Stimulated activated CD8-positive, alpha-beta memory T cell treated with anti-CD3 and anti-CD28 coated beads, Interleukin-15, amount 100 ng/mL, for 24 hours (primary cell): Measurements from ENCODE around the gene COL11A2.

ENCODE experiments used
- DNase-seq: peaks from one replicate; pipeline ENCODE4 v3.0.0-alpha.2; 2020; ENCODE audit warnings: low read depth

COL11A2 gene

DNA sequence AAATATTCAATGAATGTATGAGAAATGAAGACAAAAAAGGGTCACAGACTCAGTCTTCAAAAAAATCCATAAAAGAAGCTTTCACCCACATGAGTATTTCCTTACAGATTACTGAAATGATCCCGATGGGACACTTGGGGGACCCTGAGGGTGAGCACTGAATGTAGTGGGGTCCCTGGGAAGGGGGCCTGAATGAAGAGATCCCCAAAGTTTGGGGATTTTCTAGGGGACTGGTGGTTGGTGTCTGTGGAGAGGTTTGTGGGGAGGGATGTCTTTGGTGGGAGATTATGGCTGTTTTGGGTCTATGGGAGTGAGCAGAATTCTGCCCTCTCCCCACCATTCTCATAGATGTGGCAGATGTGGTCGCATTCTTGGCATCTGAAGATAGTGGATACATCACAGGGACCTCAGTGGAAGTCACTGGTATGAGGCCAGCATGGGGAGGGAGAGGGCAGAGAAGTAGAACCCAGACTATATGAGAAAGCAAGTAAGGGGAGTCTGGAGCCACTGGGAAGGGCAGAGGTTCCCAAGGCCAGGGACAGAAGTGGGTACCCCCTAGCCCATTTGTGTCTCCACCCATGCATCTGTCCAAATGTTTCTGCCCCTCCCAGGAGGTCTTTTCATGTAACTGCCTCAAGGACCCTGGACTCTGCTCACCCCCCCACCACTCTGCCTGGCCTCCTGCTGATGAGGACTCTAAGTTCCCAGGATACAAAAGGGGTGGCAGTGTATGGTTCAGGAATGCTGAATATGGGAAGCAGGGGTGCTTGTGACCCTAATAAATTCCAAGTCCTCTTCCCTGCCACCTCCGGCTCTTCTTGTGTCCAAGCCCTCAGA lies 14.0 kb upstream of the COL11A2 start:
- no peak for DNase-seq

GRCh38 chr6:33205191-33206026 lies 13.1 kb upstream of the COL11A2 start:
- no peak for DNase-seq

DNA sequence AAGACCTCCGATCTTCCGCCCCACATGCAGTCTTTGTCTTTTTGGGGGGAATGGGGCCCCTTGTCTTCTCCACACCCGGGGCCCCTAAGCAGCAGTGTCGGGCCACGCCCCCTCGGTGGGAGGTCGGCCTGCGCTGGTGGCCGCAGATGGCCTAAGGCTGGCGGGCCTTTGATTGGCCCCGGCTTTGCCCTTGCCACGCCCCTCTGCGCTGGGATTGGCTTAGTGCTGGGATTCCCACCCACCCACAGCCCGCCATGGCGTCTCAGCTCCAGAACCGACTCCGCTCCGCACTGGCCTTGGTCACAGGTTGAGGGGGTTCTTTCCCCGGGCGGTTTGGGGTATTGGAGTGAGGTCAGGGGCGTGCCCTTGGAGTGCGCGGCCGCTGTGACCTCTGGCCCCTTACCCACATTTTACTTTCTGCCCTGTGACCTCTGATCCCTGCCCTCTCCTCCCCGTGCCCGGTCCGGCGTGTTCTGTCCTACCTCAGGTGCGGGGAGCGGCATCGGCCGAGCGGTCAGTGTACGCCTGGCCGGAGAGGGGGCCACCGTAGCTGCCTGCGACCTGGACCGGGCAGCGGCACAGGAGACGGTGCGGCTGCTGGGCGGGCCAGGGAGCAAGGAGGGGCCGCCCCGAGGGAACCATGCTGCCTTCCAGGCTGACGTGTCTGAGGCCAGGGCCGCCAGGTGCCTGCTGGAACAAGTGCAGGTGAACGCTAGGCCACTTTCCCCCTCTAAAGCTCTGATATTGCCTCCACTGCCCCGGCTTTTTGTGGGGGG lies 12.3 kb upstream of the COL11A2 start, which contains the start of gene HSD17B8:
Gene HSD17B8, plus strand, starts transcription at position 241 of the 776 bp plus-strand sequence. Its CDS starts 14 bp downstream, at position 255.
- peak; percentile 78 for DNase-seq

- no peak for DNase-seq
These were observed 11.8 kb upstream of the COL11A2 start for GRCh38 chr6:33204165-33204414.

GRCh38 chr6:33203443-33204164 lies 11.3 kb upstream of the COL11A2 start:
- no peak for DNase-seq

GRCh38 chr6:33202799-33203198 lies 10.5 kb upstream of the COL11A2 start:
- no peak for DNase-seq

DNA sequence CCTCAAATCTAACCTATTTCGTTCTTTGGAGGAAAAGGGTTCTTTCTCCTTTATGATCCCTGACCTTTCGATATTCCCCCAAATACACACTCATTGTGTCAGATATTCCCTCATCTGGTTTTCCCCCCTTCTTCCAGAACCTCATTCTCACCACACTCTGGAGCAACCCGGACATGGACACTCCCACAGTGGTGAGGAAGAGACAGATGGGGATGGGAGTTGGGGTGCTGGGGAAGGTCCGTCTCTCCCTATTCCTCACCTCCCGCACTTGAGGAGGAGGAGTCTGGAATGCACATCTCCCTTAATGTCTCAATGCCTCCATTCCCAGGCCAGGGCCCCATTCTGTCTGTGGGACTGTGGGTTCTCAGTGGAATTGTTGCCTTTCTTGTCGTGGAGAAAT lies 9.7 kb upstream of the COL11A2 start:
- no peak for DNase-seq

GRCh38 chr6:33201147-33201545 lies 8.9 kb upstream of the COL11A2 start:
- DNase-seq = no peak

DNA sequence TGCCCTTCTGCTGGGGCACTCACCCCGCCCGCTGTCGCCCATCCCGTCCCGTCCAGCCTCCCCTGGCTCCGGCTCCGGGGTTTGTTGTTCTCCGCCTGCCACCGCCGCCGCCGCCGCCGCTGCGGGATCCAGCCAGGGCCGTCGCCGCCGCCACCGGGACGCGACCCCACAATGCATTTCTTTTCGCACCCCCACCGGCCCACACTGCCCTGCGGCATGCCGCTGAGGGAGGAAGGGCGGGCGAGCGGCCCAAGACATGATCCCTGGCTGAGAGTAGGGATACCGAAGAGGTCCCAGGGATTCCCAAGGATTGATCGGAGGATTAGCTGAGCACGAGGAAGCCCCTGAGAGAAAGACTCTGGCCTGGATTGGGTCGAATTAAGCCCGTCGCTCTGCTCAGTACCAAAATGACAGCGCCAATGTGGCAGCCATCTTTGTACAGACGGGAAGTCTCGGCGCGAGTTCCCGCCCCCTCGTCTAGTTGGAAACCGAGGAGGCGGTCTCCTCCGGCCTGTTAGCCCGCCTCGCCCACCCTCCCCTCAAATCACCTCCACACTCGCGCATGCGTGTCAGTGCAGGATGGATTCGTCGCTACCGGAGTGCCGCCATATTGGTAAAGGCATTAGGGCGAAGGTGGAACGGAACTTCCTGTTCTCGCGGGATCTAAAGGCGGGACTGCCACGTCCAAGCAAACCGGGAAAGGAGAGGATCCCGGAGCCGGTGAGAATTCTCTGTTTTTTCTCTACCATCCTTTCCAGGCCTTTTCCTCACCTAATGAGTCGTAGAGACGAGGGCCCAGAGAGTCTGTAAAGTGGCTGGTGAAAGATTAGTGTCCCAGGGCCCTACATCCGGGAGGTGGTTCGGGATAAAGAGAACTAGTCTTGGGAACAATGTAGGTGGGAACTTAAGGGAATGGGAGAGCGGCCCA lies 8.2 kb upstream of the COL11A2 start, which contains the start of the genes RXRB and SLC39A7:
Gene RXRB, minus strand, starts transcription at position 447 of the 928 bp plus-strand sequence. Its CDS starts 189 bp downstream, at position 258.
Gene SLC39A7, plus strand, starts transcription at position 649 of the 928 bp plus-strand sequence. CDS start 379 bp downstream, outside the sequence.
- DNase-seq = peak; percentile 91

DNA sequence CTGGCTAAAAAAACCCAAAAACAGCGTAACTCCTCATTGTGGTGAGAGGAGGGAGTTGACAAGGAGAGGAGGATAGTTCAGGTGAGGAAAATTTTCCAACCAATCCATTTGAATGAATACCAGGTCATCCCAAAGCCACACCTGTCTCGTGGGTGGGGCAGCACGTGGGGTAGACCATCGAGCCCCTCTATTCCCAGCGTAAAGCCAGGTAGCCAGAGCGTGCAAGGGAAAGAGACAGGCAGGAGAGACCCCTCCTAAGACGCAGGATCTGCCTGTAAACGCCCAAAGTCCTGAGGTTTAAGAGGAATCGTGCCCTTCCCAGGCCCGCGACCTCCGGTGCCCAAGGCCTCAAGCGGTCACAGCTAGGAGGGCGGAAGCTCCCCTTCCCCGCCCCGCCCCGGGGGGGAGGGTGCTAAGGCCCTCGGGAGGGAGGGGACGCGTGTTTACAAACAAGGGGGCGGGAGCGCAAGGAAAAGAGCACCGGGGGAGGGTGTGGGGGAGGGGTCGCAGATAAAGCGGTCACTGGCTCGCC lies 7.5 kb upstream of the COL11A2 start:
- no peak for DNase-seq

DNA sequence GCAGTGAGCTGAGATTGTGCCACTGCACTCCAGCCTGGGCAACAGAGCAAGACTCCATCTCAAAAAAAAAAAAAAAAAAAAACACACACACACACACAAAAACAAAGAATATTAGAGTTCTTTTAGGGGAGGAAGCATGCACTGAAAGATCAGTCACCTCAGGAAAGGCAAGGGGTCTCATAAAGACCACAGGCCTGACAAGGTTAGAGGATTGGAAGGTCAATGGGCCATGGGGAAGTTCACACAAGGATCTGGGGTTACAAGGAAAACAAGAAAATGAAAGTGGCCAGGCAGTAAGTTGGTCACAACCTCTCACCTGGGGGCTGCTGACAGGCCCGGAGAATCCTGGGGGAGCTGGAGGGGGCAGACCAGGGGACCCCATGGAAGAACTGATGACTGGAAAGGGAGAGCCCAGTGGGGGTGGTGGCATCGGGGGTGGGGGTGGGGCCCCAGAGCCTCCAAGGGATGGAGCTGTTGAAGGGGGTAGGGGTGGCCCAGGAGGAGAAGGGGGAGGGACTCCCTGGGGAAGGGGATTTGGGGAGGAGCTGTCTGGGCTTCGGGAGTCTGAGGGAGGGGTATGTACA lies 6.7 kb upstream of the COL11A2 start:
- no peak for DNase-seq

- DNase-seq = no peak
These were observed 6.0 kb upstream of the COL11A2 start for GRCh38 chr6:33198159-33198852.

GRCh38 chr6:33197431-33198048 lies 5.3 kb upstream of the COL11A2 start:
- no peak for DNase-seq

DNA sequence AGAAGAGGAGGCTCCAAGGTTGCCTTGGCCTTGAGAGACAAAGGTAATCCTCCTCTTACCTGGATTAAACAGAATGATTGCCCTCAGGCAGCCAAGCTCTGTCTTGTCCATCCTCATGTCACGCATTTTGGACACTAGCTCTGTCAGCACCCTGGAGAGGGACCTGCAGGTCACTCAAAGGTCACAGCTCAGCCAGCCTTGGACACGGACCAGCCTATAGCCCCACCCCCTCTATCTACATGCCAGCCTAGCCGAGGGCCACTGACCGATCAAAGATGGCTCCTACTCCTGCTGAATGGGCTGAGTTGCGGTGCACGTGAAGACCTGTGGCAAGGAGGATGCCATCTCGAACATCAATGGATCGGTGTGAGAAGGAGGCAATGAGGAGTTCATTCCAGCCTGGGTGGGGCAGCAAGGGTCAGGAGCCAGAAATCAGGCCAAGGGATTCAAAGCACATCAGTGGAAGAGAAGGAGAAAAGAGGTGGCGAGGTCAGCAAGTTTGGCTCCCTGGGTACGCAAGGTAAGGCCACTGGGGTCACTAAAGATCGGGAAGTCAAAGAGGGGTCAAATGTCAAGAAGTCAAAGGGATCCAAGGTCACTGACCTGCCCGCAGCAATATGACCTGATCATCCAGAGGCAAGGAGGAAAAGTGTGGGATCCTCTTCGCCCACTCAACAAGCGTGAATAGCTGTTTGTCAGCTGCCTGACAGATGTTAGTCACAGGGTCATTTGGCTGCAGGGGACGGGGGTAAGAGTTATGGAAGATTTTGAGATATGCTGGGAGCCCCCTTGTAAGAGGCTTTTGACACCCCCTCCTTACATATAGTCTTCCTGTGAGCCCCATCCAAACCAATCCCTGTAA lies 3.3 kb upstream of the COL11A2 start:
- no peak for DNase-seq

DNA sequence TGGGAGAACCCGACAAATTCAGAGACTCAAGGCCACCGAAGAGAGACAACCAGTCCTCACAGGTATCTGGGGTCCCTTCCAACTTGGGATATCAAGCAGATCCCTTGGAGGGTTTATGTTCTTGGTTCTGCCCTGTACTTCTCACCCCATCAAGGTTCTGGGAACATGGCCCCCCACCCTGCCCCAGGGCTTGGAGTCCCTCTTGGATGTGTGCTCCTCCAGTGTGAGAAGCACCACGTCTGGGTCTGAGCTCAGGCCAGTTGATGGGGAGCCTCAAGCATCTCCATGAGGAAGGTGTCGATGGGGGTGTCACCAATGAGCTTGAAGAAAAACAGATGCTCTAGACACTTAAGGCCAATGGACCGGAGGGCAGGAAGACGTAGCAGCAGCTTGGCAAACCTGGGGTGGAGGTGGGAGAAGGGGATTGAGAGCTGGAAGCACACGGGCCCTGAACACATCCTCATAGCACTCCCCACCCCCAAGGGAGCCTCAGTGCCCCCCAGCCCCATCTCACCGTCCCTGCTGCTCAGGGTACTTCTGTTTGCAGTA lies 2.2 kb upstream of the COL11A2 start:
- no peak for DNase-seq

DNA sequence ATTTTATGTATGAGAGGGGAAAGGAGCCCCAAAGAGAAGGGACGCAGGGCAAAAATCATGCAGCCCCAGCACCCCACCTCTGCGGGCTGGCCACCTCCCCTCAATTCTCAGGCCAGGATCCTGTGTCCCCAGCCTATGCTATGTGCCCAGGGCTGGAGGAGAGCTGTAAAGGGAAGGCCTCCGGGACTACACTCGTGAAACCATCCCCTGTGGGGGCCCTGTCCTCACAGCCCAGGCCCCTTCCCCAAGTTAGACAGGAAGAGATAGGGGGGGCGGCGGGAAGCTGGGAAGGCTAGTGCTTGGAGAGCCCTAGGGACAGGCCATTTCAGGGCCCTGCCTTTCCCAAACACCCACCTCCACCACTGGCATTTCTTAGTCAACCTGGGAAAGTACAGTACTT lies 1.4 kb upstream of the COL11A2 start:
- no peak for DNase-seq
